Subcutaneous abdominal adipose tissue (tissue), 5 donors: ENCODE results near the gene SPATA25.
A peak's percentile ranks its signal among the peaks of the same experiment; 100 is the strongest.

Experiments
- H3K27ac ChIP-seq: one replicate; pipeline ENCODE4 v1.7.0; 2013; ENCODE audit warnings: low read depth, mild to moderate bottlenecking, inconsistent platforms, low read length, moderate library complexity
- H3K27me3 ChIP-seq, 5 donors: one replicate each; pipeline ENCODE4 v1.7.0; 2013; ENCODE audit warnings: low read length in 5 of 5, inconsistent platforms in 1 of 5; ENCODE audit not compliant: control insufficient read depth in 5 of 5, insufficient read depth in 4 of 5
- H3K36me3 ChIP-seq, 5 donors: one replicate each; pipeline ENCODE4 v1.7.0; 2013; ENCODE audit warnings: low read length in 5 of 5; ENCODE audit not compliant: control insufficient read depth in 5 of 5, insufficient read depth in 5 of 5
- H3K4me1 ChIP-seq, 5 donors: one replicate each; pipeline ENCODE4 v1.7.0; 2013; ENCODE audit warnings: low read length in 5 of 5, mild to moderate bottlenecking in 3 of 5, moderate library complexity in 1 of 5; ENCODE audit not compliant: control insufficient read depth in 5 of 5, insufficient read depth in 5 of 5
- H3K4me3 ChIP-seq, 5 donors: one replicate each; pipeline ENCODE4 v1.7.0; 2013; ENCODE audit warnings: low read length in 5 of 5, low read depth in 1 of 5
- H3K9ac ChIP-seq, 5 donors: one replicate each; pipeline ENCODE4 v1.7.0; 2013; ENCODE audit warnings: low read length in 5 of 5, mild to moderate bottlenecking in 4 of 5, moderate library complexity in 3 of 5
- H3K9me3 ChIP-seq, 5 donors: one replicate each; pipeline ENCODE4 v1.7.0; 2013; ENCODE audit warnings: low read length in 5 of 5; ENCODE audit not compliant: control insufficient read depth in 5 of 5
- donor health status: healthy.
- donor health status: healthy.
- donor health status: healthy.
- donor health status: healthy.
- donor health status: healthy.

Gene SPATA25

GRCh38 chr20:45841407-45842129, 45.9 kb downstream of the SPATA25 start:
- H3K9ac ChIP-seq = peak overlapping the region in 1 of 5 donors; percentile 23
- H3K4me3 ChIP-seq = no peak overlapping the region
- H3K9me3 ChIP-seq = no peaks in the 10 kb centered on the region
- peak overlapping the region; percentile 69 for H3K27ac ChIP-seq
- H3K4me1 ChIP-seq = peaks cover 4 to 53% (median 32%) of the 10 kb centered on the region in 5 donors
- H3K27me3 ChIP-seq = no peaks in the 10 kb centered on the region
- H3K36me3 ChIP-seq = peaks cover 4 to 76% (median 61%) of the 10 kb centered on the region in 5 donors

- Histone ChIP-seq H3K9ac (no peak overlapping the region), H3K27ac (peak overlapping the region; percentile 60), H3K4me1 (peaks cover 4 to 57% (median 36%) of the 10 kb centered on the region in 5 donors), H3K9me3 (no peaks in the 10 kb centered on the region), H3K36me3 (peaks cover 4 to 72% (median 57%) of the 10 kb centered on the region in 5 donors), H3K27me3 (no peaks in the 10 kb centered on the region), H3K4me3 (no peak overlapping the region)
Observed at GRCh38 chr20:45840700-45841198, 46.7 kb downstream of the SPATA25 start.

- no peaks in the 10 kb centered on the region for H3K9me3 ChIP-seq
- H3K27me3 ChIP-seq = no peaks in the 10 kb centered on the region
- H3K4me1 ChIP-seq = peaks cover 6 to 65% (median 47%) of the 10 kb centered on the region in 5 donors
- H3K27ac ChIP-seq = peak overlapping the region; percentile 94
- H3K36me3 ChIP-seq = peaks cover 2 to 36% (median 21%) of the 10 kb centered on the region in 5 donors
- H3K4me3 ChIP-seq = peak overlapping the region; percentile 0 to 49 (median 34)
- peak overlapping the region in 3 of 5 donors; percentile 7 to 51 (median 32) for H3K9ac ChIP-seq
Observed at GRCh38 chr20:45836841-45837240, 50.6 kb downstream of the SPATA25 start.
